SH-SY5Y (cell line): Measurements from ENCODE around the gene NNAT.

Experiments used
- GATA2 ChIP-seq: IDR thresholded peaks from 2 replicates; pipeline ENCODE4 v1.6.1; 2011; ENCODE audit warnings: mild to moderate bottlenecking, low read depth, low read length
- GATA3 ChIP-seq: IDR thresholded peaks from 2 replicates; pipeline ENCODE4 v1.6.1; 2011; ENCODE audit warnings: low read depth, mild to moderate bottlenecking, low read length, moderate library complexity

GRCh38 chr20:37523012-37523391, 2.0 kb downstream of the NNAT start:
- TF ChIP-seq GATA2 (no peak), GATA3 (no peak)
